Mesendoderm (in vitro differentiated cells): ENCODE data around the gene CAPN8.

ENCODE experiments used
- DNase-seq: peaks from one replicate; pipeline ENCODE4 v3.0.0; 2013
- H2AK5ac ChIP-seq: 2 replicates; pipeline ENCODE4 v1.6.1; 2013; ENCODE audit warnings: low read length, inconsistent platforms
- H2BK120ac ChIP-seq: 2 replicates; pipeline ENCODE4 v1.6.1; 2013; ENCODE audit warnings: low read depth, mild to moderate bottlenecking, low read length, moderate library complexity, mixed read lengths
- H2BK15ac ChIP-seq: replicated peaks from 2 replicates; pipeline ENCODE4 v1.6.1; 2013; ENCODE audit warnings: low read depth, mild to moderate bottlenecking, moderate library complexity
- H2BK5ac ChIP-seq: 2 replicates; pipeline ENCODE4 v1.6.1; 2013; ENCODE audit warnings: low read length, inconsistent platforms
- H3K18ac ChIP-seq: 2 replicates; pipeline ENCODE4 v1.6.1; 2013; ENCODE audit warnings: mild to moderate bottlenecking, low read length, mixed read lengths
- H3K23ac ChIP-seq: one replicate; pipeline ENCODE4 v1.6.1; 2013; ENCODE audit warnings: low read length
- H3K27ac ChIP-seq: 2 replicates; pipeline ENCODE4 v1.5.1; 2013; ENCODE audit warnings: low read depth, mild to moderate bottlenecking, inconsistent platforms, low read length, moderate library complexity
- H3K27me3 ChIP-seq: 2 replicates; pipeline ENCODE4 v1.6.1; 2013; ENCODE audit warnings: low read length, control low read depth, mild to moderate bottlenecking, inconsistent platforms; ENCODE audit not compliant: insufficient read depth, poor library complexity
- H3K36me3 ChIP-seq: 2 replicates; pipeline ENCODE4 v1.6.1; 2013; ENCODE audit warnings: low read length, inconsistent platforms; ENCODE audit not compliant: control insufficient read depth, insufficient read depth
- H3K4ac ChIP-seq: one replicate; pipeline ENCODE4 v1.6.1; 2013; ENCODE audit warnings: low read depth, mild to moderate bottlenecking, low read length, moderate library complexity
- H3K4me1 ChIP-seq: 2 replicates; pipeline ENCODE4 v1.6.1; 2013; ENCODE audit warnings: low read depth, low read length, inconsistent platforms; ENCODE audit not compliant: control insufficient read depth
- H3K4me2 ChIP-seq: 2 replicates; pipeline ENCODE4 v1.6.1; 2013; ENCODE audit warnings: low read length
- H3K4me3 ChIP-seq: 2 replicates; pipeline ENCODE4 v1.5.1; 2013; ENCODE audit warnings: mild to moderate bottlenecking, low read length
- H3K56ac ChIP-seq: one replicate; pipeline ENCODE4 v1.6.1; 2013; ENCODE audit warnings: low read length
- H3K79me1 ChIP-seq: 2 replicates; pipeline ENCODE4 v1.6.1; 2013; ENCODE audit warnings: low read length, inconsistent platforms
- H3K79me2 ChIP-seq: 2 replicates; pipeline ENCODE4 v1.6.1; 2013; ENCODE audit warnings: mild to moderate bottlenecking, low read length; ENCODE audit not compliant: control insufficient read depth, insufficient read depth
- H3K9ac ChIP-seq: 2 replicates; pipeline ENCODE4 v1.6.1; 2013; ENCODE audit warnings: low read length, inconsistent platforms
- H4K5ac ChIP-seq: one replicate; pipeline ENCODE4 v1.6.1; 2013; ENCODE audit warnings: low read length
- H4K8ac ChIP-seq: one replicate; pipeline ENCODE4 v1.6.1; 2013; ENCODE audit warnings: low read depth, mild to moderate bottlenecking, control low read depth, low read length, moderate library complexity
- WGBS: extraction: QIAGEN DNeasy Blood & Tissue Kit; methylation state at CpG from one replicate; pipeline ENCODE4 v1.1.7; 2013; ENCODE audit warnings: low lambda C conversion rate, missing lambda C conversion rate; ENCODE audit not compliant: insufficient coverage; ENCODE audit errors: extremely low coverage; 5-methylcytosine and 5-hydroxymethylcytosine counted together

Gene CAPN8

DNA sequence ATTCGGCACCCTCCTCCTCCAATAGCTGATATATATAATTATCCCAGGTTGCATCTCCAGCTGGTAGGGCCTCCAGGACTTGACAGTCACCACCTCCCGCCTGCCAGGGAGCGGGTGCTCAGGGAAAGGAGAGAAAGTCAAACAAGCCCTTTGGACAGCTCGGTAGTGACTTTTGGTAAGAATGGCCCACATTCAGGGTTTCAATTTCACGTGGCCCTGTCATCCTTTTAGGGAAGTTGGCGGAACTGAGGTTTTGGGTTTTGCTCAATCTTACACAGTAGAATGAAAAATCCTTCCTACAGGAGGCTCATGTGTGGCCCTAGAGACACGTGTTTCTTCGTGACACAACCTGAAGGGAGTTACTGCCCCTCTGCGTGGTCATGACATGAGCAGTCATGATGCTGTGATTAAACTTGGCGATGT lies 44.2 kb downstream of the CAPN8 start:
- no peak for DNase-seq
- Histone ChIP-seq H2BK120ac (no peak overlapping the region), H3K9ac (no peak overlapping the region), H3K56ac (no peak overlapping the region), H3K27me3 (no peaks in the 10 kb centered on the region), H3K23ac (no peak overlapping the region), H2AK5ac (no peak overlapping the region), H3K36me3 (no peaks in the 10 kb centered on the region), H3K4ac (no peak overlapping the region), H3K79me2 (no peaks in the 10 kb centered on the region), H2BK5ac (no peak overlapping the region), H3K27ac (no peak overlapping the region), H3K79me1 (no peaks in the 10 kb centered on the region), H3K4me2 (no peak overlapping the region), H4K5ac (no peak overlapping the region), H3K18ac (no peak overlapping the region), H3K4me3 (no peak overlapping the region), H2BK15ac (no peak overlapping the region), H4K8ac (no peak overlapping the region), H3K4me1 (no peaks in the 10 kb centered on the region)
- no CpG with 5 or more reads among the region's 10 CpGs for WGBS

DNA sequence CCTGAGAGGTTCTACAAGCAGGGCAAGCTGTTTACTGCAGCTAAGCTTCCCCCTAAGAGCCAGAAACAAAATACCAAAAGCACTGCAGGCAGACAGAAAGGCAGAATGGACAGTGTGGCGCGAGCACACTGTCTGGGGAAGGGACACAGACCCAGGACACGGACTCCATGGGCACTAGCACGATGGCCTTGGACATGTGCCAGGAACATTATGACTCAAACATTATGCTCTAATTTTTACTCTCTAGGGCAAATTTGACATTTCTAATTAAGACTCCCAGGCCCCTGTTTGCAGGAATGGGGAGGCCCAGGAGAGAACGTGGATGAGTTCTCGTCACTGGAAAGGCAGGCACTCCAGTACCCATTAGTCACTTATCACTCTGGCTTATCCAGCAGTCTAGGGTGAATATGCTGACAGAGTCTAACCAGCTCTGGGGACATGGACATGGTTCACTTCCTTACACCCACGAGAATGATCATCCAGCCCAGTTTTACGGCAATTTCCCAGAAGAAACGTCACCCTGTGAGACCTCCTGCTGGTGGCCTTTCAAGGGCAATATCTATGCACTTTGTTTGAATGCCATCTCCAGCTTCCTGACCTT lies 45.1 kb downstream of the CAPN8 start:
- no peak overlapping the region for H3K27ac ChIP-seq
- no peak overlapping the region for H3K18ac ChIP-seq
- no peaks in the 10 kb centered on the region for H3K4me1 ChIP-seq
- no peak overlapping the region for H2BK15ac ChIP-seq
- H3K4ac ChIP-seq = no peak overlapping the region
- H2BK5ac ChIP-seq = no peak overlapping the region
- H3K4me3 ChIP-seq = no peak overlapping the region
- no CpG with 5 or more reads among the region's 9 CpGs for WGBS
- no peak overlapping the region for H3K23ac ChIP-seq
- no peak overlapping the region for H2BK120ac ChIP-seq
- DNase-seq = no peak
- no peak overlapping the region for H2AK5ac ChIP-seq
- H3K4me2 ChIP-seq = no peak overlapping the region
- no peak overlapping the region for H3K56ac ChIP-seq
- no peak overlapping the region for H4K8ac ChIP-seq
- H3K27me3 ChIP-seq = no peaks in the 10 kb centered on the region
- no peak overlapping the region for H3K9ac ChIP-seq
- no peak overlapping the region for H4K5ac ChIP-seq
- no peaks in the 10 kb centered on the region for H3K79me2 ChIP-seq
- H3K36me3 ChIP-seq = no peaks in the 10 kb centered on the region
- no peaks in the 10 kb centered on the region for H3K79me1 ChIP-seq

GRCh38 chr1:223618680-223619079 lies 46.8 kb downstream of the CAPN8 start:
- Histone ChIP-seq H4K8ac (no peak overlapping the region), H3K79me2 (no peaks in the 10 kb centered on the region), H3K4me2 (no peak overlapping the region), H3K4me1 (no peaks in the 10 kb centered on the region), H3K27ac (no peak overlapping the region), H3K9ac (no peak overlapping the region), H3K4me3 (no peak overlapping the region), H2BK120ac (no peak overlapping the region), H2BK15ac (no peak overlapping the region), H3K18ac (no peak overlapping the region), H3K23ac (no peak overlapping the region), H3K4ac (no peak overlapping the region), H3K56ac (no peak overlapping the region), H3K27me3 (no peaks in the 10 kb centered on the region), H4K5ac (no peak overlapping the region), H3K79me1 (no peaks in the 10 kb centered on the region), H2BK5ac (no peak overlapping the region), H2AK5ac (no peak overlapping the region), H3K36me3 (no peaks in the 10 kb centered on the region)
- no CpG with 5 or more reads among the region's 5 CpGs for WGBS
- no peak for DNase-seq

DNA sequence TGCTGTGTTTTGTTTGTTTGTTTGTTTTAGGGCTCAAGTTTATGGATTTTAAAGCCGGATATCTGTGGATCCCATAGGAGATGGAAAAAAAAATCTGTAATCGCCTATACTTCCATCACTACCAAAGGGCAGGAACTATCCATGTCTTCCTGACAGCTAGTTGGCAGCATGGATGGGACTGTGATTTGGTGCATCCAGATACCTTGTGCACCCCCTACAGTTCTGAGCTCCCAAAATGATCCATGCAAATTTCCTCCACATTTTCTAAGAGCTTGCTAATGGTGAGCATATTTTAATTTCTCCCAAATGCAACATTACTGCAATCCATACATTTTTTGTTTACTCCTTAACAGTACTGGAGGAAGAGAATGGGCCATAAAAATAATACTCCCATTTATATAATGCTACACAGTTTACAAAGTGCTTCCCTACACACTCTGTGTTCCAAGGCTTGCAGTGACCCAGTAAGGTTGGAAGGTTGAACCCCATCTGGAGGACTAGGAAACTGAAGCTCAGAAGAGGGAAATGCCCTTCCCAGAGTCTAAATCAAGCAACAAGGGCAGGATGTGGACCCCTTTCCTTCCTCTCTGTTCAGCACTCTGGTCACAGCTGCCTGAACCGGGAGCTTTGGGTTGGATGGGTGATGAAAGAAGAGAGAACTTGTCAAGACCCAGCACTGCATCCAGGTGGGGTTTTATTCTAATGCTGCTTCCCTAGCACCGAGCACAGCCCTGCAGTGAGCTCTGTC lies 48.0 kb downstream of the CAPN8 start:
- no peaks in the 10 kb centered on the region for H3K36me3 ChIP-seq
- H4K8ac ChIP-seq = no peak overlapping the region
- H3K18ac ChIP-seq = no peak overlapping the region
- no peaks in the 10 kb centered on the region for H3K4me1 ChIP-seq
- no peak for DNase-seq
- no peak overlapping the region for H3K23ac ChIP-seq
- no peak overlapping the region for H3K4me2 ChIP-seq
- H3K4ac ChIP-seq = no peak overlapping the region
- WGBS = no CpG with 5 or more reads among the region's 4 CpGs
- H3K4me3 ChIP-seq = no peak overlapping the region
- no peak overlapping the region for H4K5ac ChIP-seq
- no peaks in the 10 kb centered on the region for H3K79me1 ChIP-seq
- H3K9ac ChIP-seq = no peak overlapping the region
- no peak overlapping the region for H2AK5ac ChIP-seq
- H3K56ac ChIP-seq = no peak overlapping the region
- no peak overlapping the region for H2BK5ac ChIP-seq
- no peaks in the 10 kb centered on the region for H3K27me3 ChIP-seq
- H3K27ac ChIP-seq = no peak overlapping the region
- H2BK15ac ChIP-seq = no peak overlapping the region
- no peak overlapping the region for H2BK120ac ChIP-seq
- no peaks in the 10 kb centered on the region for H3K79me2 ChIP-seq

GRCh38 chr1:223616586-223616985 lies 48.9 kb downstream of the CAPN8 start:
- Histone ChIP-seq H3K36me3 (no peaks in the 10 kb centered on the region), H3K79me2 (no peaks in the 10 kb centered on the region), H3K23ac (no peak overlapping the region), H2BK15ac (no peak overlapping the region), H2BK5ac (no peak overlapping the region), H4K8ac (no peak overlapping the region), H2AK5ac (no peak overlapping the region), H3K27ac (no peak overlapping the region), H3K9ac (no peak overlapping the region), H3K27me3 (no peaks in the 10 kb centered on the region), H4K5ac (no peak overlapping the region), H3K18ac (no peak overlapping the region), H3K4me1 (no peaks in the 10 kb centered on the region), H3K56ac (no peak overlapping the region), H3K79me1 (no peaks in the 10 kb centered on the region), H2BK120ac (no peak overlapping the region), H3K4me2 (no peak overlapping the region), H3K4ac (no peak overlapping the region), H3K4me3 (no peak overlapping the region)
- no peak for DNase-seq
- no CpG with 5 or more reads among the region's 4 CpGs for WGBS

GRCh38 chr1:223611936-223612335 lies 53.6 kb downstream of the CAPN8 start:
- no peaks in the 10 kb centered on the region for H3K79me1 ChIP-seq
- no peak overlapping the region for H3K4me2 ChIP-seq
- no peaks in the 10 kb centered on the region for H3K79me2 ChIP-seq
- WGBS = no CpG with 5 or more reads among the region's 1 CpG
- no peak for DNase-seq
- no peak overlapping the region for H2BK15ac ChIP-seq
- H3K4me3 ChIP-seq = no peak overlapping the region
- no peak overlapping the region for H3K18ac ChIP-seq
- H3K4me1 ChIP-seq = no peaks in the 10 kb centered on the region
- H2BK5ac ChIP-seq = no peak overlapping the region
- H3K56ac ChIP-seq = no peak overlapping the region
- no peak overlapping the region for H3K9ac ChIP-seq
- no peaks in the 10 kb centered on the region for H3K27me3 ChIP-seq
- no peak overlapping the region for H4K8ac ChIP-seq
- H3K23ac ChIP-seq = no peak overlapping the region
- no peak overlapping the region for H4K5ac ChIP-seq
- H3K4ac ChIP-seq = no peak overlapping the region
- no peak overlapping the region for H3K27ac ChIP-seq
- no peaks in the 10 kb centered on the region for H3K36me3 ChIP-seq
- no peak overlapping the region for H2AK5ac ChIP-seq
- no peak overlapping the region for H2BK120ac ChIP-seq
